Pulmonary artery endothelial cell (primary cell): ENCODE data around the gene SMIM35. TPM values are rescaled to one million over a fixed set of nuclear protein-coding genes. Genes with fewer than 3 reads are reported as not detected.

ENCODE experiments used
- DNase-seq: peaks from one replicate; pipeline ENCODE4 v3.0.0-alpha.2; 2011; ENCODE audit warnings: low read depth, low spot score
- total RNA-seq: library from RNA; depleted of rRNA; stranded (reverse); fragments of >200 nt; gene quantifications from 2 replicates; pipeline ENCODE4 v1.2.3, GENCODE V29; 2014

The SMIM35 gene
- total RNA-seq, 1 donor from 2014 or later: not detected

DNA sequence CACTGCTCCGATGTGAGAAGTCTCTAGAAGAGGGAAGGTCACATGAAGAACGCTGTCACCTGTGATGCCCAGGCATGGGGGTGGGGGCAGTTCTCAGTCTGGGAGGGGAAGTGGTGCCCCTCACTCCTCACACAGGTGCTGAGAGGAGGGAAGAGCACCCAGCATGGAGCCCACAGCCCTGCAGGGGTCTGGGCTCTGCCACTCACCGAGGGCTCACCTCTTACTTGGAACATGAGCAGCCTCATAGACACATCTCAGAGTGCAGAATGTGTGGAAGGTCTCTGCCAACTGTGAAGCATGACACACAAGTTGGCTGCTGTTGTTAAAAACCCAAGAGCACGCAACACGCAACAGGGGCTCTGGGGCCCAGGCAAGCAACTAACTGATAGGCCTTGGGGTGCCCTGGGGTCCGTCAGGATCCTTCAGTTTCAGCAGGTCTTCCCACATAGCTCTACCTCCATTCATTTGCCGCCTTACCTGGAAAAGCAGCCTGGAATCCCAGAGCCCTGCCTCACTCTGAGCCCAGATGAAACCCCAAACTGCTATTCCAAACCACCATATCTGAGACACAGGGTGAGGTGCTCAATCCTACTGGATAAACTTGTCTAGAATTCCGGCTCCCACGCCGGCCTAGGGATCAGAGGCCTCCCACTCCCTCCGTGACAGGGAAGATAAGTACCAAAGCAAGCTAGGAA, 27.4 kb downstream of the SMIM35 start:
- DNase-seq: no peak

- DNase-seq: no peak
These were observed 28.2 kb downstream of the SMIM35 start for GRCh38 chr11:118058311-118059245.

DNA sequence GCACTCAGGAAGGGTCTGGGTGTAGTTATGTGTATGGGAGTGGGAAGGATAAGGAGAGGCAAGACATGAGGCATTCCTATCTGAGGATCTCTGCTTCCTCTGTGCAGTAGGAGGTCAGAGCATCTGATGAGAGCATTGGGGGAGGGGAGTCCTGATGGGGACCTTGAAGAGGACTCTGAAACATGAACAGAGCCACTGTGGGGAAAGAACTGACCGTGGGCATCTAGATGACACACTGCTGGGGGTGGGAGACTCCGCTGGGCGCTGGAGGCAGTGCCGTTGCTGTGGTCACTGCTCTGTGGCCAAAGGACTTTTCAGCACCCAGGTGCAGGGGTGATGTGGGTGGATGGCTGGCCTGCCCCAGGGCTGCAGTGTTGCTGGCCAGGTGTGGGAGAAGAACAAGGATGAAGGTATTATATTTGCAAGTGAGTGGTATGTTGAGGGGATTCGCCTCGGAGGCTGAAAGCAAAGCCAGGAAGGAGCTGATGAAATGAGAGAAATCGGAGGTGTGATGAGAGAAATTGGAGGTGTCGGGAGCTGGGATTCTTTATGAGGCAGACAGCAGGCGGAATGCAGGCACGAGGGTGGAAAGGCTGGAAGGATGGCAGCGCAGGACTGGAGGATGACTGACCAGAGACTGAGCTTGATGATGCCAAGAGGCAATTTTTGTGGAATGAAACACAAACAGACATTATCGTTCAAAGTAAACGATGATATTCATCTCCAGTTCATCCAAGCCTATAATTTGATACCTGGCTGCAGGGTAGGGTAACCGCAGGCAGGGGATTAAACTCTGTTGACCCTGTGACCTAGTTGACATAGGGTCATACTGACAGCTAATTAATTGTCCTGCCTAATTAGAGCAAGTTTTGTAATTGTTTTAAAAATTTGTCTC, 29.3 kb downstream of the SMIM35 start:
- DNase-seq: no peak

DNA sequence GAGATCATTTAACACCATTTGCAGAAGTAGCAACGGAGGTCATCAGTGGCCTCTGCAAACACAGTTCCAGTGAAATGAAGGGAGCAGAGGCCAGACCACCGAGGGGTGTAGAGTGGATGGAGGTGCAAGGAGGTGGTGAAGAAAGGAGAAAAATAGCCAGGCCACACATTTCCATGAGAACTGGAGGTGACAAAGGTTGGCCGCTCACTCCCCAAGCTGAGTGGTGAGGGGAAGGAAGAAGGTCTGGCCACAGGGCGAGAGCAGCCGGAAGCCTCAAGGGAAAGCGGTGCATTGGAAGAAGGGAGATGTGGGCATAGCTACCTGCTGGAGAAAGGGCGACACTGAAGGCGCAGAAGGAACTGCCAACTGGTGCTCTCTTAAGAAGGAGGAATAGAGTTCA, 30.0 kb downstream of the SMIM35 start:
- DNase-seq: no peak

- no peak for DNase-seq
These were observed 30.8 kb downstream of the SMIM35 start for GRCh38 chr11:118055966-118056365.

DNA sequence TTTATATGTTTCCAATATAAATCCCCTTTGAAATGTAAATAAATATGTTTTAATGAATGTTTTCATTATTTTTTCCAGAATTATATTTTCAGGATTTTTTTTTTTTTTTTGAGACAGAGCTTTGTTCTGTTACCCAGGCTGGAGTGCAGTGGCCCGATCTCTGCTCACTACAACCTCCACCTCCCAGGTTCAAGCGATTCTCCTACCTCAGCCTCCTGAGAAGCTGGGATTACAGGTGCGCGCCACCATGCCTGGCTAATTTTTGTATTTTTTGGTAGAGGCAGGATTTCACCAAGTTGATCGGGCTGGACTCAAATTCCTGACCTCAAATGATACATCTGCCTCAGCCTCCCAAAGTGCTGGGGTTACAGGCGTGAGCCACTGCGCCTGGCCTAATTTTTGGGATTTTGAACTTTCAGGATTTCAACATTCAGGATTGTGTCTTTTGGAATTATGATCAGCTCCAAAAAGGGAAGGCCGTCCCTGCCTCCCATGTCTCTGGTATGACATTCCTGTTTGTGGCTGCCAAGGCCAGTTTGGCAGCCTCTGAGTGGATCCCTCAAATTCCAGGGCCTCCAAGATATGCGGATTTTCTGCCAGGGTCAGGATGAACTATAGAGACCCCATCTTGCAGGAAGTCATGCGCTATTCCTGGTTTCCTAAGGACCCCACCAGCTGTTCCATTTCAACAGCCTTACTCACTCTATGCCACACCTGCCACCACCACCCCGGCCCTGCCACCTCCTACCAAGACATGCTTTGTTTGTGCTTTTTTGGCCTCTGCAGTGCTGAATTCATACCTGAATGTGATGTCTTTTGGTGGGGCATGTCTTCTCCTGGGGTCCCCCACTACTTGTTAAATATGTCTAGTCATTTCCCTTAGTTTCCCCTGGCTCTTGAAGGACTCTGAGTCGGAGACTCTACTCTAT, 31.8 kb downstream of the SMIM35 start:
- DNase-seq: no peak

DNA sequence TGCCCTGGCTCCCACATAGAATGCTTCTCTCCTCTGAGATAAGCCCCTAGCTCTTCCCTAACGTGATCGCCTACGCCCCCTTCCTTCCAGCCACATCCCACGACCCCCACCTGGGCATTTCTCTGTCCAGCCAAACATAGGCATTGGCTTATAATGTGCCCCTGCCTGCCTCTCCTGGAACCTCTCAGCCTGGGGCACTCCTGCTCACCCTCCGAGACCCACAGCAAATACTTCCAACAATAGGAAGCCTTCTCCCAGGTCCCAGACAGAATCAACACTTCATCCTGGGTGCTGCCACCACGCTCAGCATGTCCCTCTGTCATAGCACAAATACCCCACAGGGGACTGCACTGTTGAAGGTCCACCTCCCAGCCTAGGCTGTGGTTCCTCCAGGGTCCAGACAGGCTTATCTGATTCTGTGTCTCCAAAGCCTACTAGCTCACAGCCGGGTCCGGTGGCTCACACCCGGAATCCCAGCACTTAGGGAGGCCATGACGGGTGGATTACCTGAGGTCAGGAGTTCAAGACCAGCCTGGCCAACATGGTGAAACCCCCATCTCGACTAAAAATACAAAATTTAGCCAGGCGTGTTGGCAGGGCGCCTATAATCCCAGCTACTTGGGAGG, 34.1 kb downstream of the SMIM35 start:
- no peak for DNase-seq

- DNase-seq: no peak
These were observed 34.9 kb downstream of the SMIM35 start for GRCh38 chr11:118051611-118052461.

DNA sequence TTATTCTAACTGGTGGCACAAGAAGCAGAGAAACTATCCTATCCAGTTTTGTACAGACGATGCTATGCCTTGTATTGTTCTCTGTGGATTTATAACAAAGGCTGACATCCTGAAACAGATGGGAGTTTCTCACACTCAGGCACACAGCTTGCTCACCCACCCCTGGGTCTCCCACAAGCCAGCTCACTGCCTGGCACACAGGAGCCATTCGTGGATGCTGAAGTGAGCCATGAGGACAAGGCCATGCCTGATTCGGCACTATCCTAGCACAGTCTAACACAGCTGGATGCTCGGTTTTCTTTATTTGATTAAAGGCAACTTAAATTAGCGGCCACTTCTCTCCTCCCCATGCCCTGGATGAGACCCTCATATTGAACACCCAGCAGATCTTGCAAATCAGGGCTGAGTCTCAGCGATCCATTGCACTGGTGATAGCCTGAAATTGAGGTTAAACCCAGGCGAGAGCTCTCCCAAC, 35.6 kb downstream of the SMIM35 start:
- DNase-seq: no peak

- DNase-seq: no peak
These were observed 36.4 kb downstream of the SMIM35 start for GRCh38 chr11:118050208-118050891.

- no peak for DNase-seq
These were observed 37.0 kb downstream of the SMIM35 start for GRCh38 chr11:118049771-118050170.

GRCh38 chr11:118048472-118049370, 38.0 kb downstream of the SMIM35 start:
- DNase-seq: no peak

- DNase-seq: no peak
These were observed 39.0 kb downstream of the SMIM35 start for GRCh38 chr11:118047749-118048148.

GRCh38 chr11:118046964-118047700, 39.6 kb downstream of the SMIM35 start:
- no peak for DNase-seq

GRCh38 chr11:118046051-118046963, 40.5 kb downstream of the SMIM35 start:
- DNase-seq: no peak

GRCh38 chr11:118045191-118045590, 41.6 kb downstream of the SMIM35 start:
- no peak for DNase-seq
